Gastroesophageal sphincter (tissue), 3 donors: Measurements from ENCODE around the gene PRG2.

Experiments
- CTCF ChIP-seq, 4 experiments: fragments of 200-600 bp in 2 of 4; fragments of 450-650 bp in 2 of 4; sonication (generic) in 1 of 4; IDR thresholded peaks; one replicate each; pipeline ENCODE4 v1.5.1; 2017 to 2019; ENCODE audit warnings: antibody characterized with exemption in 4 of 4, mild to moderate bottlenecking in 2 of 4, moderate library complexity in 2 of 4
- POLR2AphosphoS5 ChIP-seq: sonication (generic); formaldehyde crosslinking; IDR thresholded peaks from one replicate; pipeline ENCODE4 v1.6.1; 2017; ENCODE audit warnings: antibody characterized with exemption

GRCh38 chr11:57408771-57409170 lies 18.3 kb upstream of the PRG2 start:
- TF ChIP-seq CTCF (IDR thresholded peaks at IDR 0.05) (no peak), POLR2AphosphoS5 (no peak)
